Body of pancreas (tissue), 4 donors: ENCODE data around the gene NEIL3. TPM values are rescaled to one million over a fixed set of nuclear protein-coding genes. Genes with fewer than 3 reads are reported as not detected.
"Not testable (repeated sequence)": the region's sequence is repeated elsewhere in the genome, so short reads cannot be mapped to it uniquely, and the experiment has no call there.

Experiments used
- ATAC-seq: fragments of 150-250 bp; one replicate; pipeline ENCODE4 v1.9.1; 2016
- DNase-seq, 4 donors: peaks; one replicate each; pipeline ENCODE4 v3.0.0-alpha.2; 2019
- H3K27ac ChIP-seq, 4 donors: fragments of 200-600 bp; sonication (generic); 1 replicate in 3 of 4; 2 replicates in 1 of 4; pipeline versions ENCODE4 v1.5.1 to v1.6.1; 2016 to 2019; ENCODE audit warnings: mild to moderate bottlenecking in 1 of 4, mixed read lengths in 1 of 4, moderate library complexity in 1 of 4
- H3K27me3 ChIP-seq, 2 donors: fragments of 200-600 bp; sonication (generic); one replicate each; pipeline ENCODE4 v1.6.0; 2016; ENCODE audit warnings: mild to moderate bottlenecking in 1 of 2
- H3K36me3 ChIP-seq, 2 donors: fragments of 200-600 bp; sonication (generic); replicated peaks in 1 of 2; 2 replicates each; pipeline ENCODE4 v1.5.1; 2016; ENCODE audit warnings: low read depth in 2 of 2; ENCODE audit not compliant: insufficient read depth in 1 of 2
- H3K4me1 ChIP-seq: fragments of 200-600 bp; sonication (generic); one replicate; pipeline ENCODE4 v1.6.0; 2016
- H3K4me3 ChIP-seq, 2 donors: fragments of 200-600 bp; sonication (generic); 1 replicate in 1 of 2; 2 replicates in 1 of 2; pipeline ENCODE4 v1.5.1; 2016 to 2019
- H3K9me3 ChIP-seq, 3 donors: fragments of 200-600 bp; sonication (generic); 1 replicate in 2 of 3; 2 replicates in 1 of 3; pipeline ENCODE4 v1.5.1; 2016
- CTCF ChIP-seq, 7 experiments: fragments of 450-650 bp in 4 of 7; fragments of 200-600 bp in 3 of 7; sonication (generic) in 3 of 7; IDR thresholded peaks; one replicate each; pipeline ENCODE4 v1.5.1; 2016 to 2019; ENCODE audit warnings: antibody characterized with exemption in 7 of 7
- POLR2A ChIP-seq, 3 donors: fragments of 450-650 bp; IDR thresholded peaks; one replicate each; pipeline ENCODE4 v1.6.1; 2016; ENCODE audit warnings: antibody characterized with exemption in 3 of 3, mild to moderate bottlenecking in 2 of 3
- WGBS, 2 donors: methylation state at CpG; one replicate each; pipeline ENCODE4 v1.1.5; 2017; 5-methylcytosine and 5-hydroxymethylcytosine counted together
- intact Hi-C: fragments of 100-400 bp; cut with DNase I; formaldehyde crosslinking; loops from one replicate; pipeline ENCODE4 v1.15.1; 2023
- total RNA-seq, 2 donors: library from RNA; depleted of rRNA; stranded (reverse); fragments of >200 nt; gene quantifications; one replicate each; pipeline ENCODE4 v1.1.0, GENCODE V29; 2016

The NEIL3 gene
- total RNA-seq, 2 donors from 2014 or later = not detected

GRCh38 chr4:177297785-177298391 is 11.8 kb upstream of the NEIL3 start:
- Histone ChIP-seq H3K9me3 (peaks cover 0 to 6% (median 0%) of the 10 kb centered on the region in 3 donors), H3K27ac (no peak overlapping the region), H3K4me3 (no peak overlapping the region), H3K36me3 (no peaks in the 10 kb centered on the region), H3K27me3 (no peaks in the 10 kb centered on the region), H3K4me1 (no peaks in the 10 kb centered on the region)
- intact Hi-C loops = no loop called here
- 87 to 94% methylated on average over 2 of the region's 2 CpGs for WGBS, 2 donors
- DNase-seq (no peak), ATAC-seq (no peak)
- no peak for TF ChIP-seq POLR2A (IDR thresholded peaks at IDR 0.05)
- TF ChIP-seq CTCF (IDR thresholded peaks at IDR 0.05) = no peak

GRCh38 chr4:177301126-177301639 is 8.5 kb upstream of the NEIL3 start:
- Histone ChIP-seq H3K9me3 (peaks cover 0 to 6% (median 0%) of the 10 kb centered on the region in 3 donors), H3K27ac (no peak overlapping the region), H3K36me3 (no peaks in the 10 kb centered on the region), H3K27me3 (no peaks in the 10 kb centered on the region), H3K4me3 (no peak overlapping the region), H3K4me1 (no peaks in the 10 kb centered on the region)
- WGBS, 2 donors = 48 to 51% methylated on average over 4 of the region's 4 CpGs
- intact Hi-C loops = no loop called here
- no peak for ATAC-seq
- TF ChIP-seq POLR2A (IDR thresholded peaks at IDR 0.05) (no peak), CTCF (IDR thresholded peaks at IDR 0.05) (no peak)
- no peak for DNase-seq

- Histone ChIP-seq H3K4me1 (no peaks in the 10 kb centered on the region), H3K4me3 (no peak overlapping the region), H3K36me3 (no peaks in the 10 kb centered on the region), H3K9me3 (peaks cover 0 to 6% (median 0%) of the 10 kb centered on the region in 3 donors), H3K27ac (no peak overlapping the region), H3K27me3 (no peaks in the 10 kb centered on the region)
- WGBS, 2 donors = 78 to 79% methylated on average over 4 of the region's 4 CpGs
- ATAC-seq (no peak), DNase-seq (no peak)
- intact Hi-C loops = no loop called here
- TF ChIP-seq CTCF (IDR thresholded peaks at IDR 0.05) (no peak), POLR2A (IDR thresholded peaks at IDR 0.05) (no peak)
Measured at GRCh38 chr4:177302371-177303100, 7.1 kb upstream of the NEIL3 start.

GRCh38 chr4:177304094-177304493 is 5.6 kb upstream of the NEIL3 start:
- H3K4me1 ChIP-seq = no peaks in the 10 kb centered on the region
- ATAC-seq (no peak), DNase-seq (no peak)
- H3K4me3 ChIP-seq = no peak overlapping the region
- H3K9me3 ChIP-seq = no peaks in the 10 kb centered on the region
- 90 to 91% methylated on average over 4 of the region's 4 CpGs for WGBS, 2 donors
- no peak overlapping the region for H3K27ac ChIP-seq
- H3K36me3 ChIP-seq = no peaks in the 10 kb centered on the region
- no peak for TF ChIP-seq POLR2A (IDR thresholded peaks at IDR 0.05)
- no peaks in the 10 kb centered on the region for H3K27me3 ChIP-seq
- intact Hi-C loops = no loop called here

GRCh38 chr4:177304864-177305263 is 4.8 kb upstream of the NEIL3 start:
- H3K27ac ChIP-seq, intact Hi-C loops, H3K36me3 ChIP-seq, H3K4me1 ChIP-seq, H3K4me3 ChIP-seq, H3K27me3 ChIP-seq, H3K9me3 ChIP-seq, ATAC-seq, DNase-seq: not testable (repeated sequence)
- 93 to 94% methylated on average over 3 of the region's 3 CpGs for WGBS, 2 donors
